ENCODE measurements around the gene CERS2. TPM values are rescaled to one million over a fixed set of nuclear protein-coding genes. Genes with fewer than 3 reads are reported as not detected.

The CERS2 gene
- total and polyA plus RNA-seq, 2 of the 4 experiments (the other 2 are of a cell fraction): 118 to 127 TPM

DNA sequence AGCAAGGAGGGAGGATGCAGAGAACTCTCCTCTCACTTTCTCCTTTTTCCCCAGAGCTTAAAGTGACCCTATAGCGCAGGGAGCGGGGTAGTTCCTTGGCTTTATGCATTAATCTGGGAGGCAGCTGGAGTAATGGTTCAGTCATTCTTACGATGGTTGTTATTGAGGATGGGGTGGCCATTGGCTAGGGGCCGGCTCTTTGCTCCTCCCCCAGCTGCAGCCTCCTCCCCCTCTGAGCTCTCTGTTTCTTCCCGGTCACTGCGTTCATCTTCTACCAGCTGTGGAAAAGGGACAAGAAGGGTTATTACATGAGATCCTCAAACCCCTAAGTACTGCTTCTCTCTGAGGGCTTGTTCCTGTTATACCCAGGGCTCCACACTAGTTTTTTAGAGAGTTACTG, 8.6 kb downstream of the CERS2 start:
- H4K91ac ChIP-seq (ENCODE audit: insufficient read depth, low read depth, low read length): no peak overlapping the region
- in situ Hi-C loops (cut with MboI; ENCODE audit: low sequenced_read_pairs) (no loop called here), intact Hi-C loops (cut with micrococcal nuclease) (no loop called here), dilution Hi-C loops (cut with HindIII; ENCODE audit: low sequenced_read_pairs, unreplicated experiment) (no loop called here)
- BruUV-seq (replicated peaks): TSS peak; percentile 85
- no peak overlapping the region for H3K23ac ChIP-seq (ENCODE audit: low read depth, low read length)
- H3K9me1 ChIP-seq (ENCODE audit: insufficient read depth, low read length): peaks cover 23% of the 10 kb centered on the region
- no peak overlapping the region for H3K56ac ChIP-seq (ENCODE audit: extremely low read depth, insufficient read depth, low read length)
- H3K4me3 ChIP-seq (ENCODE audit: insufficient read depth, low read depth, low read length): no peak overlapping the region
- no peak overlapping the region for H2BK15ac ChIP-seq (ENCODE audit: low read depth, low read length)
- peaks cover 71% of the 10 kb centered on the region for H3K36me3 ChIP-seq (ENCODE audit: control insufficient read depth, insufficient read depth, low read length)
- ATAC-seq (ENCODE audit: low read depth): no peak
- no peak overlapping the region for H4K5ac ChIP-seq (ENCODE audit: low read depth, low read length)
- peaks cover 52% of the 10 kb centered on the region for H4K20me1 ChIP-seq (ENCODE audit: insufficient read depth, low read length)
- TF ChIP-seq POLR2A (IDR thresholded peaks at IDR 0.05; ENCODE audit: low read depth, low read length) (no peak), CEBPB (IDR thresholded peaks at IDR 0.05; ENCODE audit: low read depth, low read length) (no peak), MAZ (IDR thresholded peaks at IDR 0.05; ENCODE audit: borderline replicate concordance, low read depth, low read length) (no peak), NFE2L2 (IDR thresholded peaks at IDR 0.05; ENCODE audit: low read depth, low read length) (no peak), RAD21 (IDR thresholded peaks at IDR 0.05; ENCODE audit: low read length) (no peak), CHD1 (IDR thresholded peaks at IDR 0.05; ENCODE audit: low read depth, low read length) (no peak), MAFK (IDR thresholded peaks at IDR 0.05; ENCODE audit: low read depth, low read length) (no peak), BHLHE40 (IDR thresholded peaks at IDR 0.05; ENCODE audit: low read depth, low read length) (no peak), FOS (IDR thresholded peaks at IDR 0.05; ENCODE audit: low read depth, low read length) (no peak), SMC3 (IDR thresholded peaks at IDR 0.05; ENCODE audit: low read depth, low read length) (no peak), RFX5 (IDR thresholded peaks at IDR 0.05; ENCODE audit: low read depth, low read length) (no peak), RCOR1 (IDR thresholded peaks at IDR 0.05; ENCODE audit: insufficient replicate concordance, low read length) (no peak), MXI1 (IDR thresholded peaks at IDR 0.05; ENCODE audit: borderline replicate concordance, low read depth, low read length) (no peak)
- TF ChIP-seq, protein P1, sequence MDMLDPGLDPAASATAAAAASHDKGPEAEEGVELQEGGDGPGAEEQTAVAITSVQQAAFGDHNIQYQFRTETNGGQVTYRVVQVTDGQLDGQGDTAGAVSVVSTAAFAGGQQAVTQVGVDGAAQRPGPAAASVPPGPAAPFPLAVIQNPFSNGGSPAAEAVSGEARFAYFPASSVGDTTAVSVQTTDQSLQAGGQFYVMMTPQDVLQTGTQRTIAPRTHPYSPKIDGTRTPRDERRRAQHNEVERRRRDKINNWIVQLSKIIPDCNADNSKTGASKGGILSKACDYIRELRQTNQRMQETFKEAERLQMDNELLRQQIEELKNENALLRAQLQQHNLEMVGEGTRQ (IDR thresholded peaks at IDR 0.05; ENCODE audit: low read depth, low read length): no peak
- TF ChIP-seq, protein P2, sequence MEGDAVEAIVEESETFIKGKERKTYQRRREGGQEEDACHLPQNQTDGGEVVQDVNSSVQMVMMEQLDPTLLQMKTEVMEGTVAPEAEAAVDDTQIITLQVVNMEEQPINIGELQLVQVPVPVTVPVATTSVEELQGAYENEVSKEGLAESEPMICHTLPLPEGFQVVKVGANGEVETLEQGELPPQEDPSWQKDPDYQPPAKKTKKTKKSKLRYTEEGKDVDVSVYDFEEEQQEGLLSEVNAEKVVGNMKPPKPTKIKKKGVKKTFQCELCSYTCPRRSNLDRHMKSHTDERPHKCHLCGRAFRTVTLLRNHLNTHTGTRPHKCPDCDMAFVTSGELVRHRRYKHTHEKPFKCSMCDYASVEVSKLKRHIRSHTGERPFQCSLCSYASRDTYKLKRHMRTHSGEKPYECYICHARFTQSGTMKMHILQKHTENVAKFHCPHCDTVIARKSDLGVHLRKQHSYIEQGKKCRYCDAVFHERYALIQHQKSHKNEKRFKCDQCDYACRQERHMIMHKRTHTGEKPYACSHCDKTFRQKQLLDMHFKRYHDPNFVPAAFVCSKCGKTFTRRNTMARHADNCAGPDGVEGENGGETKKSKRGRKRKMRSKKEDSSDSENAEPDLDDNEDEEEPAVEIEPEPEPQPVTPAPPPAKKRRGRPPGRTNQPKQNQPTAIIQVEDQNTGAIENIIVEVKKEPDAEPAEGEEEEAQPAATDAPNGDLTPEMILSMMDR (conservative IDR thresholded peaks at IDR 0.05; ENCODE audit: low read depth, low read length): no peak
- TF ChIP-seq, protein P3, sequence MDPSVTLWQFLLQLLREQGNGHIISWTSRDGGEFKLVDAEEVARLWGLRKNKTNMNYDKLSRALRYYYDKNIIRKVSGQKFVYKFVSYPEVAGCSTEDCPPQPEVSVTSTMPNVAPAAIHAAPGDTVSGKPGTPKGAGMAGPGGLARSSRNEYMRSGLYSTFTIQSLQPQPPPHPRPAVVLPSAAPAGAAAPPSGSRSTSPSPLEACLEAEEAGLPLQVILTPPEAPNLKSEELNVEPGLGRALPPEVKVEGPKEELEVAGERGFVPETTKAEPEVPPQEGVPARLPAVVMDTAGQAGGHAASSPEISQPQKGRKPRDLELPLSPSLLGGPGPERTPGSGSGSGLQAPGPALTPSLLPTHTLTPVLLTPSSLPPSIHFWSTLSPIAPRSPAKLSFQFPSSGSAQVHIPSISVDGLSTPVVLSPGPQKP (IDR thresholded peaks at IDR 0.05; ENCODE audit: borderline replicate concordance, low read depth, low read length): no peak
- H3K27me3 ChIP-seq (ENCODE audit: control insufficient read depth, insufficient read depth, low read length): no peaks in the 10 kb centered on the region
- H2AK9ac ChIP-seq (replicated peaks; ENCODE audit: low read depth, low read length, poor library complexity): no peak overlapping the region
- no peak for DNase-seq
- peaks cover 28 to 62% of the 10 kb centered on the region in 2 experiments for H3K79me1 ChIP-seq (ENCODE audit: low read depth in 1 of 2, low read length in 2 of 2)
- peaks cover 9% of the 10 kb centered on the region for H3K4me1 ChIP-seq (ENCODE audit: control insufficient read depth, insufficient read depth, low read length)
- ChIA-PET POLR2A (ENCODE audit: unreplicated experiment) (no interaction called here), CTCF (interaction anchor here (1.3 kb wide), 1 partner anchor 13 kb away, joined by 3 read pairs; no protein-coding TSS in a partner anchor)
- H2AFZ ChIP-seq (replicated peaks; ENCODE audit: low read length, poor library complexity): no peak overlapping the region
- no peak overlapping the region for H2BK20ac ChIP-seq (ENCODE audit: low read depth, low read length)
- no peak overlapping the region for H3K4ac ChIP-seq (ENCODE audit: low read depth, low read length)
- no peak overlapping the region for H3K4me2 ChIP-seq (ENCODE audit: low read depth, low read length)
- no peak overlapping the region for H2BK120ac ChIP-seq (ENCODE audit: low read depth, low read length)
- no peak overlapping the region for H3K14ac ChIP-seq (replicated peaks; ENCODE audit: low read depth, low read length)
- WGBS, 2 experiments (ENCODE audit: extremely low coverage in 2 of 2, insufficient read length in 1 of 2): no CpG with 5 or more reads among the region's 6 CpGs
- no peak overlapping the region for H2BK5ac ChIP-seq (ENCODE audit: low read depth, low read length, poor library complexity, severe bottlenecking)
- H3K9ac ChIP-seq (ENCODE audit: low read depth, low read length): no peak overlapping the region
- H3K27ac ChIP-seq (ENCODE audit: insufficient read depth, low read length): no peak overlapping the region
- no peak overlapping the region for H3K18ac ChIP-seq (ENCODE audit: low read depth, low read length)
- no peaks in the 10 kb centered on the region for H3K9me3 ChIP-seq (ENCODE audit: control insufficient read depth, insufficient read depth, low read length)
- H4K8ac ChIP-seq (ENCODE audit: low read depth in 2 of 2, low read length in 2 of 2): no peak overlapping the region
- no peak overlapping the region for H2AK5ac ChIP-seq (ENCODE audit: low read depth, low read length)
